Osteocyte (in vitro differentiated cells): ENCODE data around the gene PRR13. TPM values are rescaled to one million over a fixed set of nuclear protein-coding genes. Genes with fewer than 3 reads are reported as not detected.

Experiments
- DNase-seq: peaks from one replicate; pipeline ENCODE4 v3.0.0; 2021; ENCODE audit warnings: mixed read lengths; ENCODE audit not compliant: unreplicated experiment; ENCODE audit errors: extremely low spot score
- H3K27ac Mint-ChIP-seq: one replicate; pipeline ENCODE4 v1.8.0; 2021; ENCODE audit warnings: mild to moderate bottlenecking, mixed read lengths; ENCODE audit not compliant: unreplicated experiment
- H3K27me3 Mint-ChIP-seq: one replicate; pipeline ENCODE4 v1.8.0; 2021; ENCODE audit warnings: mixed read lengths; ENCODE audit not compliant: unreplicated experiment
- H3K36me3 Mint-ChIP-seq: one replicate; pipeline ENCODE4 v1.8.0; 2021; ENCODE audit warnings: mixed read lengths; ENCODE audit not compliant: unreplicated experiment
- H3K4me1 Mint-ChIP-seq: one replicate; pipeline ENCODE4 v1.8.0; 2021; ENCODE audit warnings: mixed read lengths; ENCODE audit not compliant: unreplicated experiment
- H3K4me3 Mint-ChIP-seq: one replicate; pipeline ENCODE4 v1.8.0; 2021; ENCODE audit warnings: mild to moderate bottlenecking, moderate library complexity, mixed read lengths; ENCODE audit not compliant: unreplicated experiment
- H3K9me3 Mint-ChIP-seq: one replicate; pipeline ENCODE4 v1.8.0; 2021; ENCODE audit warnings: mixed read lengths; ENCODE audit not compliant: unreplicated experiment
- CTCF ChIP-seq: fragments of 200-600 bp; sonication (generic); IDR thresholded peaks from 2 replicates; pipeline ENCODE4 v1.5.0; 2021; ENCODE audit warnings: antibody characterized with exemption, mild to moderate bottlenecking, moderate library complexity
- total RNA-seq: library from RNA; stranded (reverse); gene quantifications from 2 replicates; pipeline ENCODE4 v1.2.1, GENCODE V29; 2021

PRR13 gene
- total RNA-seq, 1 donor from 2014 or later, result 102 TPM

- Mint-ChIP-seq H3K4me3 (no peak overlapping the region), H3K36me3 (peaks cover 26% of the 10 kb centered on the region), H3K9me3 (no peaks in the 10 kb centered on the region), H3K27me3 (no peaks in the 10 kb centered on the region), H3K4me1 (peaks cover 22% of the 10 kb centered on the region), H3K27ac (no peak overlapping the region)
- TF ChIP-seq CTCF, result no peak
- DNase-seq, result no peak
These were observed 9.4 kb downstream of the PRR13 start for GRCh38 chr12:53450936-53451335.

DNA sequence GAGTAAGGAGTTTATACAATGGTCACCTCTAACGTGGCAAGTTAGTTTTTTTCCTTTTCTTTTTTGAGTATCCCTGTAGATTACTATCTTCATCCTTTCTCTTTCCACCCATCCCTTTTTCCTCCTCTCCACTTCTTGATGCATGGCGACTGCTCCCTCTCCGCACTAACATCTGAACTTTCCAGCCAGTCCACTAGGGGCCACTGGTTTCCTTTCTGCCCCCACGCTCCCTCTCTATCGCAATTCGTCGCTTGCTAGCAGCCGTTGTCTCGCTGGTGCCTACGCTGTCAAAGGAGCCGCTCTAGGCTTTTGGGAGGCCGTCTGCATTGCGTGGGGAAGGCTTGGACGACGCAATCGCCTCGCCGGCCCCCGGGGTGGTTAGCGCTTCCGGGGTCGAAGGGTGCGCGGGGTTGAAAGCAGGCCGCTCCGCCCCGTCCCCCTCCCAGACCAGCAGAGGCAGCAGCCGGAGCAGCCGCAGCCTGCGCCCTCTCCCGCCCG, 10.2 kb downstream of the PRR13 start, which contains the start of gene PCBP2:
PCBP2 (plus strand) TSS at position 442 of the 498 bp plus-strand sequence. CDS start 2,699 bp downstream, outside the sequence.
- peak; percentile 99 for DNase-seq
- Mint-ChIP-seq H3K4me1 (peaks cover 22% of the 10 kb centered on the region), H3K27ac (peak within 1 kb of the TSS; percentile 100), H3K4me3 (peak within 1 kb of the TSS; percentile 98), H3K9me3 (no peaks in the 10 kb centered on the region), H3K36me3 (peaks cover 28% of the 10 kb centered on the region), H3K27me3 (no peaks in the 10 kb centered on the region)
- TF ChIP-seq CTCF, result peak; percentile 89

GRCh38 chr12:53452159-53453077, 10.9 kb downstream of the PRR13 start:
- Mint-ChIP-seq H3K27me3 (no peaks in the 10 kb centered on the region), H3K27ac (peak overlapping the region; percentile 100), H3K9me3 (no peaks in the 10 kb centered on the region), H3K4me1 (peaks cover 22% of the 10 kb centered on the region), H3K36me3 (peaks cover 31% of the 10 kb centered on the region), H3K4me3 (peak overlapping the region; percentile 98)
- DNase-seq, result peak; percentile 95
- TF ChIP-seq CTCF, result peak; percentile 53

GRCh38 chr12:53453953-53454640, 12.6 kb downstream of the PRR13 start:
- Mint-ChIP-seq H3K4me3 (peak overlapping the region; percentile 98), H3K27ac (peak overlapping the region; percentile 68), H3K4me1 (peaks cover 22% of the 10 kb centered on the region), H3K36me3 (peaks cover 36% of the 10 kb centered on the region), H3K9me3 (no peaks in the 10 kb centered on the region), H3K27me3 (no peaks in the 10 kb centered on the region)
- TF ChIP-seq CTCF, result no peak
- no peak for DNase-seq
